HEK293 (cell line): ENCODE results near the gene LSM10.
A peak's percentile ranks its signal among the peaks of the same experiment; 100 is the strongest.

Experiments used
- GLI2 ChIP-seq: fragments of 450-650 bp; formaldehyde crosslinking; IDR thresholded peaks from 2 replicates; pipeline ENCODE4; 2017; ENCODE audit warnings: missing biosample characterization, missing genetic modification characterization, low read depth, borderline replicate concordance
- GLIS1 ChIP-seq: fragments of 450-650 bp; formaldehyde crosslinking; IDR thresholded peaks from 2 replicates; pipeline ENCODE4 v1.5.1; 2016; ENCODE audit warnings: missing biosample characterization, missing genetic modification characterization
- GLIS2 ChIP-seq: fragments of 450-650 bp; formaldehyde crosslinking; IDR thresholded peaks from 2 replicates; pipeline ENCODE4 v1.5.1; 2016; ENCODE audit warnings: missing biosample characterization, missing genetic modification characterization
- HOXD13 ChIP-seq: sonication (generic); formaldehyde crosslinking; IDR thresholded peaks from 2 replicates; pipeline ENCODE4 v1.8.0; 2022; ENCODE audit warnings: missing genetic modification reagents, borderline replicate concordance
- KLF8 ChIP-seq: fragments of 450-650 bp; formaldehyde crosslinking; IDR thresholded peaks from 2 replicates; pipeline ENCODE4 v1.5.1; 2016; ENCODE audit warnings: missing biosample characterization, missing genetic modification characterization
- MYNN ChIP-seq: fragments of 450-650 bp; formaldehyde crosslinking; IDR thresholded peaks from 2 replicates; pipeline ENCODE4 v1.5.1; 2016; ENCODE audit warnings: missing biosample characterization, missing genetic modification characterization, borderline replicate concordance
- YY2 ChIP-seq: fragments of 450-650 bp; formaldehyde crosslinking; IDR thresholded peaks from 2 replicates; pipeline ENCODE4 v1.5.1; 2016; ENCODE audit warnings: missing biosample characterization, missing genetic modification characterization
- ZBTB20 ChIP-seq: fragments of 450-650 bp; formaldehyde crosslinking; IDR thresholded peaks from 2 replicates; pipeline ENCODE4 v1.5.1; 2016; ENCODE audit warnings: missing biosample characterization, missing genetic modification characterization
- ZFP3 ChIP-seq: fragments of 450-650 bp; formaldehyde crosslinking; IDR thresholded peaks from 2 replicates; pipeline ENCODE4 v1.5.1; 2016; ENCODE audit warnings: low read depth, missing biosample characterization, missing genetic modification characterization
- ZNF121 ChIP-seq: fragments of 450-650 bp; formaldehyde crosslinking; IDR thresholded peaks from 2 replicates; pipeline ENCODE4 v1.5.1; 2016; ENCODE audit warnings: missing biosample characterization, missing genetic modification characterization
- ZNF223 ChIP-seq: fragments of 450-650 bp; formaldehyde crosslinking; IDR thresholded peaks from 2 replicates; pipeline ENCODE4 v1.5.1; 2016; ENCODE audit warnings: missing biosample characterization, missing genetic modification characterization
- ZNF24 ChIP-seq: fragments of 450-650 bp; formaldehyde crosslinking; IDR thresholded peaks from 2 replicates; pipeline ENCODE4 v1.5.1; 2016; ENCODE audit warnings: missing biosample characterization, missing genetic modification characterization
- ZNF404 ChIP-seq: fragments of 450-650 bp; formaldehyde crosslinking; IDR thresholded peaks from 2 replicates; pipeline ENCODE4 v1.5.1; 2017; ENCODE audit warnings: missing biosample characterization, missing genetic modification characterization
- ZNF426 ChIP-seq: fragments of 450-650 bp; formaldehyde crosslinking; IDR thresholded peaks from 2 replicates; pipeline ENCODE4 v1.5.1; 2017; ENCODE audit warnings: missing biosample characterization, missing genetic modification characterization, mild to moderate bottlenecking, inconsistent platforms, moderate library complexity
- ZNF473 ChIP-seq: fragments of 450-650 bp; formaldehyde crosslinking; IDR thresholded peaks from 2 replicates; pipeline ENCODE4 v1.5.1; 2017; ENCODE audit warnings: missing biosample characterization, missing genetic modification characterization
- ZNF501 ChIP-seq: fragments of 450-650 bp; formaldehyde crosslinking; IDR thresholded peaks from 2 replicates; pipeline ENCODE4 v1.5.1; 2016; ENCODE audit warnings: missing biosample characterization, missing genetic modification characterization
- ZNF530 ChIP-seq: fragments of 450-650 bp; formaldehyde crosslinking; IDR thresholded peaks from 2 replicates; pipeline ENCODE4 v1.5.1; 2016; ENCODE audit warnings: low read depth, missing biosample characterization, missing genetic modification characterization
- ZNF677 ChIP-seq: fragments of 450-650 bp; IDR thresholded peaks from 2 replicates; pipeline ENCODE4 v1.5.0; 2018; ENCODE audit warnings: missing biosample characterization, mild to moderate bottlenecking, missing genetic modification characterization, moderate library complexity
- ZNF701 ChIP-seq: fragments of 450-650 bp; formaldehyde crosslinking; IDR thresholded peaks from 2 replicates; pipeline ENCODE4 v1.5.1; 2016; ENCODE audit warnings: missing biosample characterization, missing genetic modification characterization
- ZNF707 ChIP-seq: fragments of 450-650 bp; formaldehyde crosslinking; IDR thresholded peaks from 2 replicates; pipeline ENCODE4 v1.5.1; 2016; ENCODE audit warnings: missing biosample characterization, missing genetic modification characterization
- ZNF776 ChIP-seq: fragments of 450-650 bp; formaldehyde crosslinking; IDR thresholded peaks from 2 replicates; pipeline ENCODE4 v1.5.0; 2017; ENCODE audit warnings: missing biosample characterization, missing genetic modification characterization, borderline replicate concordance
- ZNF777 ChIP-seq: fragments of 450-650 bp; formaldehyde crosslinking; IDR thresholded peaks from 2 replicates; pipeline ENCODE4 v1.5.1; 2017; ENCODE audit warnings: missing biosample characterization, missing genetic modification characterization, borderline replicate concordance
- ZNF792 ChIP-seq: fragments of 450-650 bp; formaldehyde crosslinking; IDR thresholded peaks from 2 replicates; pipeline ENCODE4 v1.5.1; 2016; ENCODE audit warnings: missing biosample characterization, missing genetic modification characterization
- ZNF843 ChIP-seq: fragments of 450-650 bp; formaldehyde crosslinking; IDR thresholded peaks from 2 replicates; pipeline ENCODE4 v1.5.1; 2016; ENCODE audit warnings: missing biosample characterization, missing genetic modification characterization
- ZSCAN16 ChIP-seq: fragments of 450-650 bp; formaldehyde crosslinking; IDR thresholded peaks from 2 replicates; pipeline ENCODE4 v1.5.1; 2016; ENCODE audit warnings: missing biosample characterization, missing genetic modification characterization
- ZXDB ChIP-seq: fragments of 450-650 bp; formaldehyde crosslinking; IDR thresholded peaks from 2 replicates; pipeline ENCODE4 v1.5.1; 2016; ENCODE audit warnings: missing biosample characterization, missing genetic modification characterization
- TF ChIP-seq, protein P1 (sequence below): fragments of 450-650 bp; formaldehyde crosslinking; IDR thresholded peaks from 2 replicates; pipeline ENCODE4 v1.5.1; 2017; ENCODE audit warnings: missing biosample characterization, missing genetic modification characterization
- TF ChIP-seq, protein P2 (sequence below): fragments of 450-650 bp; formaldehyde crosslinking; optimal IDR thresholded peaks from 2 replicates; pipeline ENCODE3; 2016; ENCODE audit warnings: missing biosample characterization, mild to moderate bottlenecking, missing genetic modification characterization
- TF ChIP-seq, protein P3 (sequence below): fragments of 450-650 bp; formaldehyde crosslinking; IDR thresholded peaks from 2 replicates; pipeline ENCODE4 v1.5.1; 2016; ENCODE audit warnings: missing biosample characterization, missing genetic modification characterization
- TF ChIP-seq, protein P4 (sequence below): fragments of 450-650 bp; formaldehyde crosslinking; IDR thresholded peaks from 2 replicates; pipeline ENCODE4 v1.5.1; 2016; ENCODE audit warnings: missing biosample characterization, missing genetic modification characterization
- TF ChIP-seq, protein P5 (sequence below): fragments of 450-650 bp; formaldehyde crosslinking; conservative IDR thresholded peaks from 2 replicates; pipeline ENCODE4 v1.5.1; 2016; ENCODE audit warnings: low read depth, missing biosample characterization, missing genetic modification characterization

Gene LSM10

DNA sequence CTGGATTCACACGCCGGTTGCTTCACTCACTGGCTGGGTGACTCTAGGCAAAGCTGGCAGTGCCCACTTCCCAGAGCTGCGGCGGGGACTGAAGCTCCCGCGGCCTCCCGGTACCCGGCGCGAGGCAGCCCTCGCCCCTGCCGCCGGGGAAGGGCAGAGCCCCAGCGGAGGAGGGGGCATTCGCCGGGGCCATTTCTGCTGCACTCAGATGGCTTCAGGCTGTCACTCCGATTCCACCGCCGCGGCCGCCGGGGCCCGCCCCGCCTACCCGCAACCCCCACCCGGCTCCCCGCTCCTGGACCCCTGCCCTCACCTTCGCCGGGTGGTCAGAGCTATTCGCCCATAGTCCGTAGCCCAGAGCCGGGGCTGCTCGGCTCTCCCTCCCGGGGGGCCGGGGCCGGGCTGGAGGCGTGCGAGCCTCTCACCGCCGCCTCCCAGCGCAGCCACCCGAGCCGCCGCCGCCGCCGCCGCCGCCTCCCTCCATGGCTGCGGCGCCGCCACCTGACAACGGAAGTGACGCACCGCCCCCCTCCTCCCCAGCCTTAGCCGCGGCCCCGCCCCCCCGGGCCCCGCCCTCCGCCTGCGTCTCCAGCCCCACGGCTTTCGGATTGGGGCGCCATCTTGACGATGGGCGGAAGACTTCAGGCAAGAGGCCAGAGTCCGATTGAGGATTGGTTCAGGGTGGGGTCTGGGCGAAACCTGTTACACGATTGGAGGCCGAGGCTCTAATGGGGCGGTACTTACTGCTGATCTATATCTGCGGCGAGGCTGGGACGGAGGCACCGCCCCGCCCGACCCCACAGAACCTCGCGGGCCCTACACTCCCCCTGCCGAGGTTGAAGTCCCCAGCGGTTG lies 12.1 kb downstream of the LSM10 start, which contains the start of gene STK40 (continued):
- no peak for TF ChIP-seq ZNF223
- TF ChIP-seq ZNF121 (tag by site-specific recombination), result no peak
- TF ChIP-seq, protein P1, sequence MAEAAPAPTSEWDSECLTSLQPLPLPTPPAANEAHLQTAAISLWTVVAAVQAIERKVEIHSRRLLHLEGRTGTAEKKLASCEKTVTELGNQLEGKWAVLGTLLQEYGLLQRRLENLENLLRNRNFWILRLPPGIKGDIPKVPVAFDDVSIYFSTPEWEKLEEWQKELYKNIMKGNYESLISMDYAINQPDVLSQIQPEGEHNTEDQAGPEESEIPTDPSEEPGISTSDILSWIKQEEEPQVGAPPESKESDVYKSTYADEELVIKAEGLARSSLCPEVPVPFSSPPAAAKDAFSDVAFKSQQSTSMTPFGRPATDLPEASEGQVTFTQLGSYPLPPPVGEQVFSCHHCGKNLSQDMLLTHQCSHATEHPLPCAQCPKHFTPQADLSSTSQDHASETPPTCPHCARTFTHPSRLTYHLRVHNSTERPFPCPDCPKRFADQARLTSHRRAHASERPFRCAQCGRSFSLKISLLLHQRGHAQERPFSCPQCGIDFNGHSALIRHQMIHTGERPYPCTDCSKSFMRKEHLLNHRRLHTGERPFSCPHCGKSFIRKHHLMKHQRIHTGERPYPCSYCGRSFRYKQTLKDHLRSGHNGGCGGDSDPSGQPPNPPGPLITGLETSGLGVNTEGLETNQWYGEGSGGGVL (tag by site-specific recombination), result peak; percentile 52
- TF ChIP-seq ZNF404, result no peak
- TF ChIP-seq YY2 (tag by site-specific recombination), result peak; percentile 92
- TF ChIP-seq ZNF843 (tag by site-specific recombination), result no peak
- TF ChIP-seq ZBTB20 (tag by site-specific recombination), result peak; percentile 64; the same call in 1 of the 2 replicates
- TF ChIP-seq KLF8 (tag by site-specific recombination), result peak; percentile 81
- no peak for TF ChIP-seq ZNF501 (tag by site-specific recombination)
- TF ChIP-seq ZNF677 (tag by site-specific recombination), result 0 out of 2 replicates have a peak, but pooled peaks have one; percentile 22
- no peak; the same call in 1 of the 2 replicates for TF ChIP-seq HOXD13 (CRISPR knock-in tag)
- TF ChIP-seq ZNF530 (tag by site-specific recombination), result no peak
- TF ChIP-seq ZNF701 (tag by site-specific recombination), result no peak
- TF ChIP-seq, protein P2, sequence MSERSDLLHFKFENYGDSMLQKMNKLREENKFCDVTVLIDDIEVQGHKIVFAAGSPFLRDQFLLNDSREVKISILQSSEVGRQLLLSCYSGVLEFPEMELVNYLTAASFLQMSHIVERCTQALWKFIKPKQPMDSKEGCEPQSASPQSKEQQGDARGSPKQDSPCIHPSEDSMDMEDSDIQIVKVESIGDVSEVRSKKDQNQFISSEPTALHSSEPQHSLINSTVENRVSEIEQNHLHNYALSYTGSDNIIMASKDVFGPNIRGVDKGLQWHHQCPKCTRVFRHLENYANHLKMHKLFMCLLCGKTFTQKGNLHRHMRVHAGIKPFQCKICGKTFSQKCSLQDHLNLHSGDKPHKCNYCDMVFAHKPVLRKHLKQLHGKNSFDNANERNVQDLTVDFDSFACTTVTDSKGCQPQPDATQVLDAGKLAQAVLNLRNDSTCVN, result peak; percentile 46
- no peak for TF ChIP-seq ZNF426 (tag by site-specific recombination)
- no peak for TF ChIP-seq ZNF473 (tag by site-specific recombination)
- TF ChIP-seq, protein P3, sequence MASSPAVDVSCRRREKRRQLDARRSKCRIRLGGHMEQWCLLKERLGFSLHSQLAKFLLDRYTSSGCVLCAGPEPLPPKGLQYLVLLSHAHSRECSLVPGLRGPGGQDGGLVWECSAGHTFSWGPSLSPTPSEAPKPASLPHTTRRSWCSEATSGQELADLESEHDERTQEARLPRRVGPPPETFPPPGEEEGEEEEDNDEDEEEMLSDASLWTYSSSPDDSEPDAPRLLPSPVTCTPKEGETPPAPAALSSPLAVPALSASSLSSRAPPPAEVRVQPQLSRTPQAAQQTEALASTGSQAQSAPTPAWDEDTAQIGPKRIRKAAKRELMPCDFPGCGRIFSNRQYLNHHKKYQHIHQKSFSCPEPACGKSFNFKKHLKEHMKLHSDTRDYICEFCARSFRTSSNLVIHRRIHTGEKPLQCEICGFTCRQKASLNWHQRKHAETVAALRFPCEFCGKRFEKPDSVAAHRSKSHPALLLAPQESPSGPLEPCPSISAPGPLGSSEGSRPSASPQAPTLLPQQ (tag by site-specific recombination), result peak; percentile 22
- TF ChIP-seq, protein P4, sequence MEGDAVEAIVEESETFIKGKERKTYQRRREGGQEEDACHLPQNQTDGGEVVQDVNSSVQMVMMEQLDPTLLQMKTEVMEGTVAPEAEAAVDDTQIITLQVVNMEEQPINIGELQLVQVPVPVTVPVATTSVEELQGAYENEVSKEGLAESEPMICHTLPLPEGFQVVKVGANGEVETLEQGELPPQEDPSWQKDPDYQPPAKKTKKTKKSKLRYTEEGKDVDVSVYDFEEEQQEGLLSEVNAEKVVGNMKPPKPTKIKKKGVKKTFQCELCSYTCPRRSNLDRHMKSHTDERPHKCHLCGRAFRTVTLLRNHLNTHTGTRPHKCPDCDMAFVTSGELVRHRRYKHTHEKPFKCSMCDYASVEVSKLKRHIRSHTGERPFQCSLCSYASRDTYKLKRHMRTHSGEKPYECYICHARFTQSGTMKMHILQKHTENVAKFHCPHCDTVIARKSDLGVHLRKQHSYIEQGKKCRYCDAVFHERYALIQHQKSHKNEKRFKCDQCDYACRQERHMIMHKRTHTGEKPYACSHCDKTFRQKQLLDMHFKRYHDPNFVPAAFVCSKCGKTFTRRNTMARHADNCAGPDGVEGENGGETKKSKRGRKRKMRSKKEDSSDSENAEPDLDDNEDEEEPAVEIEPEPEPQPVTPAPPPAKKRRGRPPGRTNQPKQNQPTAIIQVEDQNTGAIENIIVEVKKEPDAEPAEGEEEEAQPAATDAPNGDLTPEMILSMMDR (tag by site-specific recombination), result no peak
- peak; percentile 14; the same call in 1 of the 2 replicates for TF ChIP-seq GLIS1 (tag by site-specific recombination)
- TF ChIP-seq ZFP3 (tag by site-specific recombination), result no peak
- TF ChIP-seq GLIS2, result peak; percentile 50
- no peak for TF ChIP-seq MYNN (tag by site-specific recombination)
- TF ChIP-seq ZSCAN16 (tag by site-specific recombination), result no peak
- TF ChIP-seq, protein P5, sequence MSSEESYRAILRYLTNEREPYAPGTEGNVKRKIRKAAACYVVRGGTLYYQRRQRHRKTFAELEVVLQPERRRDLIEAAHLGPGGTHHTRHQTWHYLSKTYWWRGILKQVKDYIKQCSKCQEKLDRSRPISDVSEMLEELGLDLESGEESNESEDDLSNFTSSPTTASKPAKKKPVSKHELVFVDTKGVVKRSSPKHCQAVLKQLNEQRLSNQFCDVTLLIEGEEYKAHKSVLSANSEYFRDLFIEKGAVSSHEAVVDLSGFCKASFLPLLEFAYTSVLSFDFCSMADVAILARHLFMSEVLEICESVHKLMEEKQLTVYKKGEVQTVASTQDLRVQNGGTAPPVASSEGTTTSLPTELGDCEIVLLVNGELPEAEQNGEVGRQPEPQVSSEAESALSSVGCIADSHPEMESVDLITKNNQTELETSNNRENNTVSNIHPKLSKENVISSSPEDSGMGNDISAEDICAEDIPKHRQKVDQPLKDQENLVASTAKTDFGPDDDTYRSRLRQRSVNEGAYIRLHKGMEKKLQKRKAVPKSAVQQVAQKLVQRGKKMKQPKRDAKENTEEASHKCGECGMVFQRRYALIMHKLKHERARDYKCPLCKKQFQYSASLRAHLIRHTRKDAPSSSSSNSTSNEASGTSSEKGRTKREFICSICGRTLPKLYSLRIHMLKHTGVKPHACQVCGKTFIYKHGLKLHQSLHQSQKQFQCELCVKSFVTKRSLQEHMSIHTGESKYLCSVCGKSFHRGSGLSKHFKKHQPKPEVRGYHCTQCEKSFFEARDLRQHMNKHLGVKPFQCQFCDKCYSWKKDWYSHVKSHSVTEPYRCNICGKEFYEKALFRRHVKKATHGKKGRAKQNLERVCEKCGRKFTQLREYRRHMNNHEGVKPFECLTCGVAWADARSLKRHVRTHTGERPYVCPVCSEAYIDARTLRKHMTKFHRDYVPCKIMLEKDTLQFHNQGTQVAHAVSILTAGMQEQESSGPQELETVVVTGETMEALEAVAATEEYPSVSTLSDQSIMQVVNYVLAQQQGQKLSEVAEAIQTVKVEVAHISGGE, result peak; percentile 33; the same call in 1 of the 2 replicates
- 0 out of 2 replicates have a peak, but pooled peaks have one; percentile 42 for TF ChIP-seq ZXDB (tag by site-specific recombination)
- no peak for TF ChIP-seq ZNF776 (tag by site-specific recombination)
- TF ChIP-seq ZNF792 (tag by site-specific recombination), result no peak
- no peak for TF ChIP-seq ZNF777
- no peak for TF ChIP-seq ZNF707 (tag by site-specific recombination)
- TF ChIP-seq GLI2 (tag by site-specific recombination), result no peak
- no peak for TF ChIP-seq ZNF24 (tag by site-specific recombination)
